VCaP (cell line): Measurements from ENCODE around the gene KRTAP4-8.
"Not testable (repeated sequence)": the region's sequence is repeated elsewhere in the genome, so short reads cannot be mapped to it uniquely, and the experiment has no call there.

ENCODE experiments used
- H3K27ac ChIP-seq: fragments of 450-650 bp; 2 replicates; pipeline ENCODE4 v1.5.1; 2017
- CTCF ChIP-seq: fragments of 450-650 bp; conservative IDR thresholded peaks from 2 replicates; pipeline ENCODE4 v1.5.1; 2017; ENCODE audit warnings: mild to moderate bottlenecking, moderate library complexity

Gene KRTAP4-8

GRCh38 chr17:41069031-41069430 lies 28.9 kb downstream of the KRTAP4-8 start:
- no peak for TF ChIP-seq CTCF
- no peak overlapping the region for H3K27ac ChIP-seq

- no peak for TF ChIP-seq CTCF
- no peak overlapping the region for H3K27ac ChIP-seq
Observed at GRCh38 chr17:41067281-41067680, 30.7 kb downstream of the KRTAP4-8 start.

GRCh38 chr17:41065829-41066624 lies 31.9 kb downstream of the KRTAP4-8 start, which contains the start of gene KRTAP2-4:
KRTAP2-4 (minus strand) TSS chr17:41065879; CDS start chr17:41065845, 34 bp downstream.
- H3K27ac ChIP-seq = no peak within 1 kb of the TSS
- TF ChIP-seq CTCF = no peak

DNA sequence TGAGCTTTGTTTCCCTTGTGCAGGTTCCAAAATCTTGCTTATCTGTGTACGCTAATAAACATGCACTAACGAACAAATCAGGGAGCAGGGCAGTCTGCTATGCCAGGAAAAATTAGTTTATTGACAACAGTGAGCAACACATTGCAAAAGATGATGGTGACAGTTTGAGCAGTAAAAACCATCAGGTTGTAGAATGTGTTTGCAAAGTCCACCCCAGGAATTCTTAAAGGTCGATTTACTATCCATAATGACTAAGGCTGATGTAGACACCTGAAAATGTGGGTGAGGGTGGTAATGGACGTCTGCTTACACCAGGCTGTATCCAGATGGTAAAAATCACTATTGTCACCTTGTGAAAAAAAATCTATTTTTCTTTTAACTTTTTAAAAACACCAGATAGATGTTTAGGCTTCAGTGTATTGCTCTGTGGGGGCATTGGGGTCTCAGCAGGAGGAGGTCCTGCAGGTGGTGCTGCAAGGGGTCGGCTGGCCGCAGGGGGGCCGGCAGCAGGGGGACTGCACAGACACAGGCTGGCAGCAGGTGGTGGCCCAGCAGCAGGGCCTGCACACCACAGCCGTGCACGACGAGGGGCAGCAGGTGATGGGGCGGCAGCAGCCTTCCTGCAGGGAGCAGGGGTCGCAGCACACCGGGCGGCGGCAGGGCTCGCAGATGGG lies 32.8 kb downstream of the KRTAP4-8 start:
- H3K27ac ChIP-seq = not testable (repeated sequence)

DNA sequence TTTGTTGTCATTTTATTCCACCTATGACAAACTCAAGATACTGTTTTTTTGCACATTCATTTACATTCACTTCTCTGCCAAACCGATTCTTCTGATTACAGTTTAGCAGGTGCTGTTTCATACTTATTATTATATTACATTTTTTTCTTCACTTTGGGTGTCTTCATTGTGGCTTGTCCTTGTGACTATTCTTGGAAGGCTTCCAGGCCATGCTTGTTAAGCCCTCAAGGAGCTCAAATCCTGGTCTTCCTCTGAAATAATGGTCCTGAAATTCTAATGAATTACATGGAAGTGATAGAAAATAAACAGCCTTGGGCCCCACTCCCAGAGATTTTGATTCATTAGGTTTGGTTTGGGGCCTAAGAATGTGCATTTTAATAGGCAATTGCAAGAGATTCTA lies 33.6 kb downstream of the KRTAP4-8 start:
- TF ChIP-seq CTCF = no peak
- H3K27ac ChIP-seq = no peak overlapping the region

DNA sequence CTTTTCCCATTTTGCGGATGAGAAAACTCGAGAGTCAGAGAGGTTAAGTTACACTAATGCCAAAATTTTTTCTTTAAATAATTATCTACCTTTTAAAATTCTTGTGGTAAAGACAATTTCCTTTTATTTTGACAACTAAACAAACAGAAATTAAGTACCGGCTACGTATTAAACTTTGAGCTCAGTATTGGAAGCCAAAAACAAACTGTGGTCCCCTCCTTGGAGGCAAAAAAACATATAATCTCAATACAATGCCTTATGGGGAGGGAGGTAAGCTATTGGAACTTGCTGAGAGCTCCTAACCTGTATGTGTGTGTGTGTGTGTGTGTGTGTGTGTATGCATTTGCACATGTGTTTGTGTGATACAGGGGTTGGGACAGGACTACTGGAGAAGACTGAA lies 34.5 kb downstream of the KRTAP4-8 start:
- H3K27ac ChIP-seq = no peak overlapping the region
- no peak for TF ChIP-seq CTCF

- H3K27ac ChIP-seq = no peak overlapping the region
- no peak for TF ChIP-seq CTCF
Observed at GRCh38 chr17:41061964-41062363, 36.0 kb downstream of the KRTAP4-8 start.
